IPS DF 19.7 (cell line): ENCODE results near the gene FAM83B.
"Not testable (repeated sequence)": the region's sequence is repeated elsewhere in the genome, so short reads cannot be mapped to it uniquely, and the experiment has no call there.

Experiments
- DNase-seq: peaks from one replicate; pipeline ENCODE4 v3.0.0-alpha.2; 2013; ENCODE audit warnings: low read depth, low spot score

The FAM83B gene

DNA sequence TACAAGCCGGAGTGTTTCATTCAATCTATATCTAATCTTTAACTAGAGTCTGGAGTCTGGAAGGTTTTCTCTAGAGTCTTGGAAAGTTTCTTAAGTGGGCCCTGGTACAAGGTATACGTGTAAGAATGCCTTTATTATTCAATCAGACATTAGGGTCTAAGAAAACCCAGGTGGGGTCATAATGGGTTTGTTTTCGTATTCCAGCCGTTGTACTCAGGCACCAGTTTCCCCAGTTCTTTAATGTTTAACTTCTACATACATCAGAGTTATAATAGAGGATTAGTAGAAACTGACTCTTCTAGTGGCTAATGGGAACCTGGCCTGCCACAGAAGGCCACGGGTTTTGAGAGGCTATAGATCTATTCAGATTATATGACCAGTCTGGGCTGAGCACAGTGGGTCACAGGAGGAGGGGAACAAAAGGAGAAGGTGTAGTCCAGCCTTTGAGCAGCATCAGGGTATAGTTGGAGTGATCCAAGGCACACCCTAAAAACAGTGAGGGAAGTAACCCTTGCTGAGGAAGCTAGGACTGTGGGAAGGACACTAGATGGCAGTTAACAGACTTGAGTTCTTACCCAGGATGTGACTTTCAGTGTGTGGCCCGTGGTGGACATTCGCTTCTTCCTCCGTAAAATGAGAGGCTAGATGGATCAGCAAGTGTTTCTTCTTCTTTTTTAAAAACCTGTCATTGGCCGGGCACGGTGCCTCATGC is 15.5 kb downstream of the FAM83B start:
- DNase-seq = no peak

DNA sequence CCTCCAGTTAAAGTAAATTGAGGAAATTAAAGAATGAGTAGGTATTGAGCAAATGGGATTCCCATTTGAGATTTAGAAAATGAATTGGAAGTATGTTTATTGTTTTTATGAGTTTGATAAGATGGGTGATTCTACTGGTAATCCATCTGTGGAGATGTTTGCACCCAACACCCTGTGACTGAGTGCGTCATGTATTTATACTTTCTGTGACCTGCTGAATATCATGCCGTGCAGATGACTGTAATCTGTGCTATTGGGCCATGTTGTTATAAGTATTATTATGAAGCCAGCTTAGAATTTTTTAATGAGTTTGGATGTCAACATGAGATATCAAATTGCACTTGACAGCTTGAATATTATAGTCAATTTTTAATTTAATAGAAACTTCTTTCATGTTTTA is 17.7 kb downstream of the FAM83B start:
- DNase-seq = no peak

DNA sequence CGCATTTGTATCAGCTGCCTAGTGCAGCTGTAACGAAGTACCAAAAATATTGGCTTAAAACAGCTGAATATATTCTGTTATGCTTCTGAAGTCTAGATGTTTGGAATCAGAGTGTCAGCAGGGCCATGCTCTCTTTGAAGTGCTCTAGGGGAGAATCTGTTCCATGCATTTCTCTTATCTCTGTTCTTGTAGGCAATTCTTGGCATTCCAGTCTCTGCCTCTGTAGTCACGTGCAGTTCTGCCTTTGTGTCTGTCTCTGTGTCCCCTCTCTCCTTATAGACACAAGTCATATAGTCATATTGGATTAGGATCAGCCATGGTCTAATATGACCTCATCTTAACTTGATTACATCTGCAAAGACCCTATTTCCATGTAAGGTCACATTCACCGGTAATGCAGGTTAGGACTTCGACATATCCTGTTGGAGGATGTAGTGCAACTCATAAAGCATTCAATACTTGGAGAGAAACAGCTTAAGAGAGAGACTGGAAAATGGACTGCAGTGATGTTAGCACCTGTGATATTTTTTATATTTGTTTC is 18.6 kb downstream of the FAM83B start:
- no peak for DNase-seq

DNA sequence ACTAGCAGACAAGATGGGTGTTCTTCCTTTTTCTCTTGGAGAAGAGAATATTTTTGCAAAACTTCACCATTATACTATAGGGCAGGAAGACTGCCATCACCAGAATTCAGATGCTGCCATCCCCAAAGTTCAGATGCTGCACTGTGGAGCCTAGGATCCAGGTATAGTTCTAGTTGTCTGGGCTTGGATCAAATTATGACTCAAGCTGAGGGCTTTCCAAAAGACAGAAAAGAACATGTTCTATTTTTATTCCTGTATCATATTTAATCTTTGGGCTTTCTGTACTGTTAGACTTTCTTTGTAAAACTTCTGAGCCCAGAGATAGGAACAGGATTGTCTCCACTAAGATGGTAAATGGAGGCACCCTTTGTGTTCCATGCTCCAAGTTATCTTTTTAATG is 22.0 kb downstream of the FAM83B start:
- DNase-seq = no peak

DNA sequence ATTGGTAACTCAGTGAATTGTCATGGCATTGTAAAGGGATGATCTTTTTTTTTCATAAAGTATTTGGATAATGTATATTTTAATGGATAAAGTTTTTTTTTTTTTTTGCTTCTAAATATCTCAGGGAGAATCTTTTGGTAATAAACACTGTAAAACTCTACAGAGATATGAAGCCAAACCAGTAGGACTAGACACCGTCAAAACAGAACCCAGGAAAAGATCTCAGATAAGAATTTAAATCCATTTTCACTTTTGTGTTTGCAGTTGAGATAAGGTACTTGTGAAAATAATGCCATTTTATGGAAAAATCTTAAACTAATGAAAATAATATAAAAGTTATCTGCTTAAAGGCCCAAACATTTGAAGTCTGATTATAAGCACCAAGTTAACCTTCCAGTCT is 27.0 kb downstream of the FAM83B start:
- no peak for DNase-seq

DNA sequence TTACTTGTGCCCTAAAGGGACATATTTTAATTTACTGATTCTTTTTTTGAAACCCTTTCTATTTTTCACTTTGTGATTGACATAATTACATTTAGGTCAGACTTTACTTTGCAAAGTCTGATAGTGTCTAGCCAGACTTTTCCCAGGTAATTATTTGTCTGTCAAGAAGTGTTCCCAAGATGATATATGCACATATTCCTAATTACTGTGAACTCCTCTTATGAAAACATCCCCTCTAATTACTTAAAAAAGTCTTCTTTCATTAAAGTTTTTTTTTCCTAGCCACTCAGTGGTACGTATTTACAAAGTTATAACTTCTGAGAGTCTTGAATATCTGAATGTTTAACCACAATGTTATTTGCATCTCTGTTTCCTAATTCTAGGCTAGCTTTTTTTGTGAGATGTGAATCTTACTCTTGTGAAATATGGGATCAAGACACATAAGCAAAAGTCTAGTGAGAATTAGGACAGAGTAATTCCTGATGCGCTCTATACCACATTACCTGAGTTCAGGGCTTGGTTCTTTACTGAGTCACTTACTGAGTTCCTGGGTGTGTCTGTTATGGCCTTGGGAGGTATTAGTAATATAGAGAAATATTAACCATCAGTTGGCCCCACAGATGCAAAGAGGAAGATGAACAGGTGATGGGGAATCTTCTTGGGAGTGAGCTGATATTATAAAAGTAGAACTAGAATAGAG is 27.9 kb downstream of the FAM83B start:
- no peak for DNase-seq

DNA sequence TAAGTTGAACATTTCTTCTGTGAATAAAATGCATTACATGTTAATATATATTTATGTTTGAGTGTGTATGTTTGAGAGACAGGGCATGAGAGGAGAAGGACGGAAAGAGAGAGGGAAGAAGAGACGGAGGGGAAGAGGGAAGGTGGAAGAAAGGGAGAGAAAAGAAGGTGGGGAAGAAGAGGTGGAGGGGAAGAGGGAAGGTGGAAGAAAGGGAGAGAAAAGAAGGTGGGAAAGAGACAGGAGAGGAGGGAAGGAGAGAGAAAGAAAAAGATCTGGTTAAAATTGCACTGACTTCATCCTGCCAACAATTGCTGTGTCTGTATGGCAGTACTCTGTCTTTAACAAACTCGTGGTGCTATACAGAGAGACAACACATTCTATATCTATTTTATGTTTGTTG is 29.0 kb downstream of the FAM83B start:
- DNase-seq = no peak

DNA sequence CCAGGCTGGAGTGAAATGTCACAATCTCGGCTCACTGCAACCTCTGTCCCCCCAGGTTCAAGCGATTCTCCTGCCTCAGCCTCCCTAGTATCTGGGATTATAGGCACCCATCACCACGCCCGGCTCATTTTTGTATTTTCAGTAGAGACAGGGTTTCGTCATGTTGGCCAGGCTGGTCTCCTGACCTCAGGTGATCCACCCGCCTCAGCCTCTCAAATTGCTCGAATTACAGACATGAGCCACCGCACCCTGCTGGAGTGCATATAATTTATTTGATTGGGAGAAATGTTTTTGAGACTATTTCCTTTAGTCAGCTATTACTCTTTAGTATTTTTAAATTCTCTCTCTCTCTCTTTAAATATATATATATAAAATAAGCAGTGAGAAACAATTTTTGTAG is 29.8 kb downstream of the FAM83B start:
- DNase-seq = no peak

DNA sequence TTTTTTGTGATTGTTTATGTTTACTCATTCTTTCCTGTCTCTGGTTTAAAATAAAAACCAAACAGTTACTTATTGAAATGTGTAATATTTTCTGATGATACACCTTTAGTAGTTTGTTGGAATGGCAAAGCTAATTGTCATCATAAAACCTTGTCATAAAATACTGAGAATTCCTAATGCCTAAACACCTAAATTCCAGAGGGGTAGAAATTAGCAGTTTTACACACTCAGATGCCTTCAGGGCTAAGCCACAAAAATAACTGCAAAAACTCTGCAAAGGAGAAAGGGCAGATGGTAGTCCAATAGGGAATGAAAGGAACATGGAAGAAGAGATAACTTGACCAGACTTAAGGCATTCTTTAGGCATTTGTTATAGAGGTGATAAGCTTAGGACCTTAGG is 30.3 kb downstream of the FAM83B start:
- DNase-seq = no peak

DNA sequence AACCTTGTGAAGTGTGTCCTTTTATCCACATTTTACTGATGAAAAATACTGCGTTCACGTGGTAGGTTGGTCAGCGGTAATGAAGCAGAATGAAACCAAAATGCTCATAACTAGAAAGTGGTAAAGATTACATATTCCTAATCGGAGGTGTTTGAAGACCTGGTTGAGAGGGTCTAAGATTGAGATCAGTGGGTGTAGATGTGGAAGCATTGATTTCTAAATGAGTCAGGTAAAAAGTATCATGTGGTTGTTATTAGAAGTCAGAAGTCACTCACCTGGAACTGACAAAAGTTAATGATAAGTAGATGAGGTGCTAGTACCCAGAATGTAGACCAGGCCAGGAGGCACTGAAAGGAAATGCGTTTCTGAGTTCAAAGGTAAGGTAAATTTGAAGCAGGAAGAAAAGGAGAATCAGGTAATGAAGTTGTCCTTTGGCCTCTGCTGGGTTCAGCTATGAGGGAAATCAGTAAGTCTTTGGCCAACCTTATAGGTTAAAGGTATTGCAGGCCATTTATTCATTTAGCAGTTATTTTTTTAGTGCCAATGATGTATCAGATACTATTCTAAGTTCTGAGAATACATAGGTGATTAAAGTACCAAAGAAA is 31.2 kb downstream of the FAM83B start:
- no peak for DNase-seq

DNA sequence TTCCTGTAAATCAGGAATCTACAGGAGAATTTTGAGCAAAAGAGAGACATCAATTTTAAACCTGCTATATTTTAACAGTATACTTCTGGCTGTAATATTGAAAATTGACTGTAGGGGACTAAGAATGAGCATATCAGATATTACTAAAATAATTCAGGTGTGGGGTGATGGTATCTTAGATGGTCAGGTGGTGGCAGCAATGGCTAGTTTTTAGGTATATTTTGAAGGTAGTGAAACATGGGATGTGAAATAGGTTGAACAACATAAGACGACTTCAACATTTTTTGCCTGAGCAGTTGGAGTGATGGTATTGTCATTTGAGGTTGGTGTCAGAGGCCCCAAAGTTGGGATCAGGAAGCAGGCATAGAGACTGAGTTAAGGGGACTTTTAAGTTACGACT is 32.1 kb downstream of the FAM83B start:
- DNase-seq = no peak

DNA sequence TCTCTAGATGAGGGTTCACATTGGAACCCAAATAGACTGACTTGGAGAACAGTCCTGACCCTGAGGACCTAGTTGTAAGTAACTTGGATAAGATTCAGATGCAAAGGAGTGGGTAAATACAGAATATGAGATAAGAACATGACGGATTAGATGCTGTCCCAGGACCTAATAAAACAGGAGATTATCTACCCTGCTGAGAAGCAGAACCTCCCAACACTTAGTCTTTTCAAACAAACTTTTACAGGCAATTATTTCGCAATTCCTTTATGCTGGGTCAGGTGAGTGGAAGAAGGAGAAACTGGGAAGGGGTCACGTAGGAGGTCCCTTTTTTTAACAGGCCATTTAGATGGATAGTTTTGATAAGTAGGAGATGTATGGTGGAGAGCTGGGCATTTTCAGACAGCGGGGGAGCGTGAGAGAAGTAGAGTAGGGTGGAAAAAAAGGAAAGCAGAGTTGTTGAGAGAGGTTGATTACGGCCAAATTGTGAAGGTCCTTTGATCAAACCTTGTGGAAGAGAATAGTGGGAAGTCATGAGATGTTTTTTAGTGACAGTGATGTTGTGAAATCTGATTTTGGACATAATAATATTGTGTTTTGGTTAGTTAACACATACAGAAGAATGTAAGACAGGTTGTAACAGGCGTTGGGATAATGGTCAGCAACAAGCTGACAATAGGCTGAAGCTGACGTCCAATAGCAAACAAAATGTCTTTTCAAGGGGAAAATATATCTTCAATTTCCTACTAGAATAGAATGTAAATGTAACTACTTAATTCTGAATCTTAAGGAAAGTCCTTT is 32.8 kb downstream of the FAM83B start:
- DNase-seq = no peak

DNA sequence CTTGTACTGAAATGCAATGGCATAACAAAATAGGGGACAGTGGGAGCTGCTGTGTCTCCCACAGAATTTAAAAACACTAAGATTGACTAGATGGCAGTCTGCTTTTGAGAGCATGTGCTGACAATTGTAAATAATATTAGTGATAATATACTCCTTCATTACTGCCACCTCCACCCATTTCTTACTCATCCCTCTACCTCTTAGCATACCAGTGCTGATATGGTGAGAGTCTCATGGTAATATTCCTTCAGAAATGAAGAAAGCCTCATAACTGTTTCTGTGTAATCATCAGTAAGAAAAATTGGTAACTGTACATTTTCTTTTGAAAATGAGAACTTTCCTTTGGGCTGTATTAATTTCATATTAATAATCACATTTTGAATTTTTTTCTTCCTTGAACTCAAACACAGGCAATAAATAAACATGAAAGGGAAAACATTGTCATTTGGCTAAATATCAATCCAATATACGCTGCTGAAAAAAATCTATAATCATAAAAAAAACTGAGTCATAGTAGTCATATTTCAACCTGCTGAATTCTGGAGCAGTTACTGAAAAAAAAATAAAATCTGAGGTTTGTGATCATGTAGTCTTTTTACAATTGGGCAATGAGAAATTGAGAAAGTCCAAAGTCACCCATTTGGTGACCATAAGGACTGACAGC is 34.6 kb downstream of the FAM83B start:
- DNase-seq = no peak

DNA sequence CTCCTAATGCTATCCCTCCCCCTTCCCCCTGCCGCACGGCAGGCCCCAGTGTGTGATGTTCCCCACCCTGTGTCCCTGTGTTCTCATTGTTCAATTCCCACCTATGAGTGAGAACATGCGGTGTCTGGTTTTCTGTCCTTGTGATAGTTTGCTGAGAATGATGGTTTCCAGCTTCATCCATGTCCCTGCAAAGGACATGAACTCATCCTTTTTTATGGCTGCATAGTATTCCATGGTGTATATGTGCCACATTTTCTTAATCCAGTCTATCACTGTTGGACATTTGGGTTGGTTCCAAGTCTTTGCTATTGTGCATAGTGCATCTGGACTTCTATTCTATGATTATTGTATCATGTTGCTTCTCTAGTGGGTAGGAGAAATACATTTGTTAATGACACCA is 35.3 kb downstream of the FAM83B start:
- DNase-seq = not testable (repeated sequence)

DNA sequence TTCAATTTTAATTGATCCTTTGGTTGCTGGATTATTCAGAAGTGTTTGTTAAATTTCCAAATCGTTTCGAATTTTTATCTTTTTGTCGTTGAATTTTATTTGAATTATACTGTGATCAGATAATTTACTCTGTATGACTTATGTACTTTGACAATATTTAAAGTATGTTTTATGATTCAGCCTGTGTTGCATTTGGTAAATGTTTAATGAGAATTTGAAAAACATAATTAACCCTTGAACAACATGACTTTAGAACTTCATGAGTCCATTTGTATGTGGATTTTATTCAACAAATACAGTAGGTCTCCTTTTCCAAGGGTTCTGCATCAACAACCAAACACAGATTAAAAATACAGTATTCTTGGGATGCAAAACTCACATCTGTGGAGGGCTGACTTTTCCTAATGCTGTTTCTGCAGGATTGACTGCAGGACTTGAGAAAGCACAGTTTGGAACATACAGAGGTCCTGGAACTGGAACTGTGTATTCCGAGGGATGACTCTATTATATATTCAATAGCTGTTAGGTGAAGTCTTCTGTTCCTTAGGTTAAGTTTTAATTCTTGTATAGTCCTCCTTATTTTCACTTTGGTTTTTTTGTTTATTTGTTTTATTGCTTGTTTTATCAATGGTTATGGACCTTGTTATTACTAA is 40.5 kb downstream of the FAM83B start:
- DNase-seq = no peak

DNA sequence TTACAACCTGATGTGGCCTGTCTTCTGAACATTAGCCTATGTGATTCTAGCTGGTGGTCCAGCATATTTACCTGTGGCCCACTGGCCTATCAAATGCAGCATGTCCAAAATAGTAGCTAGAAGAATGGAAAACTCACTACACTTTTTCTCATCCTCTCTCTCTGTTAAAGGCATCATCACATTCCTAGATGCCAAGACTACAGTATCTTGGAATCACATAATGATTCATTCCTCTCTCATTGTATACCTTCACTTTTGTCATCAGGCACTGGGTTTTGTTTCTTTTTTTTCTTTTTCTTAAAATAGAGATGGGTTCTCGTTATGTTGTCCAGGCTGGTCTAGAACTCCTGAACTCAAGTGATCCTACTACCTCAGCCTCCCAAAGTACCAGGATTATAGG is 45.0 kb downstream of the FAM83B start:
- DNase-seq = no peak

DNA sequence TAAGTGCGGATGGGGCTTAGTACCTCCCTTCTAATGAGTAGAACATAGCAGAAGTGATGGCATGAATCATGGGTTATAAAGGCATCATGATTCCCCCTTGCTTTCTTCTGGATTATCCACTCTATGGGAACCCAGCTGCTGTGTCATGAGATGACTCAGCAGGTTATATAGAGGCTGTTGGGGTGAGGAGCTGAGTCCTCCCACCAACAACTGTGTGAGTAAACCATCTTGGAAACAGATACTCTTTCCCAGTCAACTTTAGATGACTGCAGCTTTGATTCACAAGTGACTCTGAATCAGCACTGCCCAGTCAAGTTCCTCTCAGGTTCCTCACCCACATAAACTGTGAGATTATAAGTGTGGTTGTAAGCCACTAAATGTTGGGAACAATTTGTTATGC is 46.3 kb downstream of the FAM83B start:
- no peak for DNase-seq

DNA sequence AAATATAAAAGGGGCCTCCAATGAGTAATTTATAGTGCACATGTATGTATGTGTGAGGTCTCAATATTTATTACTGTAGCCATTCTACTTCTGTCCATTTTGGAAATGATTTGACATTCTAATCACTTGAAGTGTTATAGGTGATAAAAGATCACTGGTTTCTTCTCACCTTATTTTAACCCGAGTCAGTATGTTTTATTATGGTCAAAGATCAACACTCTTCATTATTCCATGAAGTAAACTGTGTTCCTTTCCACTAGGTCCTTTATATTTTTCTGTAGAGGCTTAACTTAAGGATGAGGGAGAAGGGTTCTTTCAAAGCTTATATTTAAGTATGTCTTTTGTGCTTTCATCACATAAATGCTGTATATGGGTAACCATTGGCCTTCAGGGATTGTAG is 47.2 kb downstream of the FAM83B start:
- DNase-seq = no peak

DNA sequence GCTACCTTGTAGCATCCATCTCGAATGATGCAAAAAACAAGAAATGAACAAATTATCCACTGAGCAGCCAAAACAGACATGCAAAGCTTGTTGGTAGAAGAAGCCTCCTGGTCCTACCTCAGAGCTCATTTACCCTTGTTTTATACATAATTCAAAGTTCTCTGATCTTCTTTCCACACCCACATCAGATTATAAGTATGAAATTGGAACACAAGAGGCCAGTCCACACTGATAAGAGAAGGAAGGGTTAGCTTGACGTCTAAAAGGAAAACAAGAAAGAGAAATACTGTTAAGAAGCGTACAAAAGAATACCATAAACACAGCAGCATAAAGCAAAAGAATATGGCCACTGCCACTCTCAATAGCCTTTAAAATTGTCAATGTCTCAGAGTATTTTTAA is 49.7 kb downstream of the FAM83B start:
- DNase-seq = no peak

DNA sequence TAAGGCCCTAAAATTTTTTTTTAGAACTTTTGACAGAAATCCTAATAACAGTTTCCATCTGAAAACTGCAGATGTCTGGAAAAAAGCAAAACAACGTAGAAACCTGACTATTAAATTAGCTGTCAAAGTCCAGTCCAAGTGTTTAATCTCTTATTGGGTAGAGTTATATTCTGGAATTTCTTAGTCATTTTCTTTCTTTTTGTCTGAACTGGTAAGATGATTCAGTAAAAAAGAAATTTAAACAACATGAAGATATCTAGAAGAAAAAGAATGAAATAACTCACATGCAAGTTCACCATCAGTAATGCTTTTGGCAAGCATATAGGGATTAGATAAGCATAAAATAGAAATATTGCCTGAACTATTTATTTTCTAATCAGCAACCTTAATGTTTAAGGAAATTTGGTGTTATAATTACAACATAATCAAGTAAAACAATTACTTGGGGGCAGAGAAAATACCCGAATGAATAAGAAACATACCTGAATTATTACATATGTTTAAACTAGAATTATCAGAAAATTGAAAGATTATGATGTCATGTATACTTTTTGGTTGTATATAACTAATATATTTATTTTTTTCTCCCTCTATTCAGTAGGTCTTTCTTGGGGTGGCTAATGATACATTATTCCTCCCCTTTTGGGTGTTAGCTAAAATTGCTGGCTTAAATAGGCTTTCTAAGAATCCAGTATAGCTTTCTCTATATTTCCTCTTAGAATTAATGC is 51.1 kb downstream of the FAM83B start:
- no peak for DNase-seq
